Psoas muscle (tissue), 8 donors: Measurements from ENCODE around the gene IQSEC3. TPM values are rescaled to one million over a fixed set of nuclear protein-coding genes. Genes with fewer than 3 reads are reported as not detected.
A peak's percentile ranks its signal among the peaks of the same experiment; 100 is the strongest.

ENCODE experiments used
- ATAC-seq, 4 donors: fragments of 200-7000 bp; cut with Tn5 transposase; one replicate each; pipeline ENCODE4 v1.9.1; 2020; ENCODE audit warnings: moderate library complexity in 3 of 4, mild to moderate bottlenecking in 2 of 4
- DNase-seq, 2 donors: peaks; one replicate each; pipeline ENCODE4 v3.0.0-alpha.2; 2020
- H3K27ac ChIP-seq: fragments of 200-600 bp; one replicate; pipeline ENCODE4 v1.8.0; 2022
- H3K27me3 ChIP-seq, 3 donors: fragments of 200-600 bp in 1 of 3; one replicate each; pipeline versions ENCODE4 v1.6.1 to v1.8.0; 2013 to 2022; ENCODE audit warnings: low read length in 2 of 3, mild to moderate bottlenecking in 2 of 3, moderate library complexity in 1 of 3; ENCODE audit not compliant: insufficient read depth in 3 of 3
- H3K36me3 ChIP-seq, 2 donors: fragments of 200-600 bp in 1 of 2; one replicate each; pipeline versions ENCODE4 v1.6.1 to v1.8.0; 2013 to 2022; ENCODE audit warnings: low read depth in 1 of 2, mild to moderate bottlenecking in 1 of 2, moderate library complexity in 1 of 2; ENCODE audit not compliant: insufficient read depth in 1 of 2
- H3K4me1 ChIP-seq: fragments of 200-600 bp; one replicate; pipeline ENCODE4 v1.8.0; 2022
- H3K4me3 ChIP-seq: fragments of 200-600 bp; one replicate; pipeline ENCODE4 v1.8.0; 2022; ENCODE audit warnings: mild to moderate bottlenecking
- H3K9me3 ChIP-seq: fragments of 200-600 bp; one replicate; pipeline ENCODE4 v1.8.0; 2022
- WGBS, 3 donors: extraction: QIAGEN DNeasy Blood & Tissue Kit; methylation state at CpG; one replicate each; pipeline versions ENCODE4 v1.1.6 to v1.1.7; 2013; 5-methylcytosine and 5-hydroxymethylcytosine counted together
- intact Hi-C, 2 donors: fragments of 100-400 bp; cut with DNase I; formaldehyde crosslinking; loops; one replicate each; pipeline versions ENCODE4 v1.11.0 to v1.14.2; 2022
- polyA plus RNA-seq, 3 donors: library from polyadenylated mRNA; stranded (reverse); fragments of 200-250 nt; gene quantifications; one replicate each; pipeline ENCODE4 v1.2.3, GENCODE V29; 2013
- total RNA-seq, 4 donors: library from RNA; stranded (reverse); fragmentation: NEBNext Ultra II Directional in 2 of 4; extraction: Animal tissue kit (Norgen Biotek cat#: 25700) in 2 of 4; gene quantifications; one replicate each; pipeline versions ENCODE4 v1.2.1 to v1.2.4, GENCODE V29; 2021 to 2023
- TF ChIP-seq, protein P1 (sequence below): fragments of 200-600 bp; IDR thresholded peaks from one replicate; pipeline ENCODE4 v1.8.0; 2022; ENCODE audit warnings: antibody characterized with exemption
- donor health status: healthy with polysubstance abuse.
- donor health status: DM: no; HTN: no; CAD: no; lungs with moderate emphysema.
- donor health status: Bipolar disorder and iron deficiency.
- donor health status: healthy.
- donor health status: DM: yes; HTN: yes; CAD: no.
- donor health status: DM: no; HTN: no; CAD: no.
- donor health status: DM: no; HTN: no; CAD: no.
- donor health status: DM: yes; HTN: yes; CAD: no.

IQSEC3 gene
- total and polyA plus RNA-seq, 7 donors = 0.23 to 1.8 (median 0.58) TPM

DNA sequence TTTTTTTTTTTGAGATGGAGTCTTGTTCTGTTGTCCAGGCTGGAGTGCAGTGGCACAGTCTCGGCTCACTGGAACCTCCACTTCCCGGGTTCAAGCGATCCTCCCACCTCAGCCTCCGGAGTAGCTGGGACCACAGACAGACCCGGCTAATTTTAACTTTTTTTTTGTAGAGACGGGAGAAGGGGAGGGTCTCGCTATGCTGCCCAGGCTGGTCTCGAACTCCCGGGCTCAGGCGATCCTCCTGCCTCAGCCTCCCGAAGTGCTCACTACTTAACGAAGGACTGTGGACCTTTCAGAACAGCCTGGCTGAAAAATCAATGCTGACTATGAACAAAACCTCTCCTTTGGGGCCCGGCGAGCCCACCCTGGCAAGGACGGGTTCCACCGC, 136.5 kb downstream of the IQSEC3 start:
- Histone ChIP-seq H3K4me3 (peak overlapping the region; percentile 65), H3K9me3 (no peaks in the 10 kb centered on the region), H3K27ac (no peak overlapping the region), H3K4me1 (peaks cover 17% of the 10 kb centered on the region), H3K36me3 (no peaks in the 10 kb centered on the region), H3K27me3 (peaks cover 0 to 2% (median 0%) of the 10 kb centered on the region in 3 donors)
- TF ChIP-seq, protein P1, sequence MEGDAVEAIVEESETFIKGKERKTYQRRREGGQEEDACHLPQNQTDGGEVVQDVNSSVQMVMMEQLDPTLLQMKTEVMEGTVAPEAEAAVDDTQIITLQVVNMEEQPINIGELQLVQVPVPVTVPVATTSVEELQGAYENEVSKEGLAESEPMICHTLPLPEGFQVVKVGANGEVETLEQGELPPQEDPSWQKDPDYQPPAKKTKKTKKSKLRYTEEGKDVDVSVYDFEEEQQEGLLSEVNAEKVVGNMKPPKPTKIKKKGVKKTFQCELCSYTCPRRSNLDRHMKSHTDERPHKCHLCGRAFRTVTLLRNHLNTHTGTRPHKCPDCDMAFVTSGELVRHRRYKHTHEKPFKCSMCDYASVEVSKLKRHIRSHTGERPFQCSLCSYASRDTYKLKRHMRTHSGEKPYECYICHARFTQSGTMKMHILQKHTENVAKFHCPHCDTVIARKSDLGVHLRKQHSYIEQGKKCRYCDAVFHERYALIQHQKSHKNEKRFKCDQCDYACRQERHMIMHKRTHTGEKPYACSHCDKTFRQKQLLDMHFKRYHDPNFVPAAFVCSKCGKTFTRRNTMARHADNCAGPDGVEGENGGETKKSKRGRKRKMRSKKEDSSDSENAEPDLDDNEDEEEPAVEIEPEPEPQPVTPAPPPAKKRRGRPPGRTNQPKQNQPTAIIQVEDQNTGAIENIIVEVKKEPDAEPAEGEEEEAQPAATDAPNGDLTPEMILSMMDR = no peak
- WGBS, 3 donors = 49 to 68% (median 60%) methylated on average over 16 of the region's 16 CpGs
- DNase-seq = no peak
- no peak for ATAC-seq
- intact Hi-C loops = no loop called here

DNA sequence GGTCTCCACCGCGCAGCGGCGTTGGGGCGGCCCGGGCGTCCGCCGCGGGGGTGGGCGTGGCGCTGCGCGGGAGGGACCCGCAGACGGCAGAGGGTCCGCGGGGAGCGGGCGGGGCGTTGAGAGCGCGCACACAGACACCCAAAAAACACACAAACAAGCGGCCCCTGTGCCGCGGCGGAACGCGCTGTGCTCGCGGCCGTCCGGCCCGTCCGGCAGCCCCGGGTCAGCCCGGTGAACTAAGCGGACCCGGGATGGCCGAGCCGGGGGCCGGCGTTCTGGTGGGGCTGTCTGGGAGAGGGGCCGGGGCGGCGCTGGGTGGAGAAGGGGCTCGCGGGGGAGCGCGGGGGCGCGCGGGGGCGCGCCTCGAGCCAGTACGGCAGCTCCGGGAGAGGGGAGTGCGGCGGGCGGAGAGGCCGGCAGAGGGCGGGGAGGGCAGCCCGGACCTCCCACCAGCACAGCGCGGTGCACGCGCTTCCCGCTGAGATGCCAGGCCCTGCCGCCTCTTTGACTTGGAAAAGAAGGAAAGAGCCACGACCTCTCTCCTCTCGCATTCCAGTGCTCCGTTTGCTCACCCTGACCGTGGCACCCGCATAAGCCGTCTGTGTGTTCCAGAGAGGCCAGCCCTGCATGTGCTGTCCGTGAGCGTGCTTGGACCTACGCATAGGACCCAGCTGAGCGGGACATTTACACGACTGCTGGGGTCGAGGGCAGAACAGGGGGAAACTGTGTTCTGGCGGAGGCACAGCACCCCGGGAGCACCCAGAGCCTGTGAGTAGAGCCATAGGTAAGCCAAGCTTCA, 137.1 kb downstream of the IQSEC3 start:
- no peaks in the 10 kb centered on the region for H3K9me3 ChIP-seq
- WGBS, 3 donors = 8 to 19% (median 18%) methylated on average over 31 to 84 of the region's 84 CpGs
- ATAC-seq (peak; percentile 38 to 61 (median 49)), DNase-seq (peak in 1 of 2 donors; percentile 73)
- H3K4me1 ChIP-seq = peaks cover 17% of the 10 kb centered on the region
- peaks cover 0 to 2% (median 0%) of the 10 kb centered on the region in 3 donors for H3K27me3 ChIP-seq
- intact Hi-C loops = no loop called here
- H3K36me3 ChIP-seq = no peaks in the 10 kb centered on the region
- no peak overlapping the region for H3K27ac ChIP-seq
- TF ChIP-seq, protein P1 = peak; percentile 11
- peak overlapping the region; percentile 65 for H3K4me3 ChIP-seq

GRCh38 chr12:204261-204678, 137.7 kb downstream of the IQSEC3 start:
- intact Hi-C loops = no loop called here
- Histone ChIP-seq H3K4me1 (peaks cover 17% of the 10 kb centered on the region), H3K4me3 (peak overlapping the region; percentile 65), H3K9me3 (no peaks in the 10 kb centered on the region), H3K27ac (no peak overlapping the region), H3K27me3 (peaks cover 0 to 2% (median 0%) of the 10 kb centered on the region in 3 donors), H3K36me3 (no peaks in the 10 kb centered on the region)
- DNase-seq (no peak), ATAC-seq (no peak)
- TF ChIP-seq, protein P1 = no peak
- 81 to 85% (median 81%) methylated on average over 11 of the region's 11 CpGs for WGBS, 3 donors

DNA sequence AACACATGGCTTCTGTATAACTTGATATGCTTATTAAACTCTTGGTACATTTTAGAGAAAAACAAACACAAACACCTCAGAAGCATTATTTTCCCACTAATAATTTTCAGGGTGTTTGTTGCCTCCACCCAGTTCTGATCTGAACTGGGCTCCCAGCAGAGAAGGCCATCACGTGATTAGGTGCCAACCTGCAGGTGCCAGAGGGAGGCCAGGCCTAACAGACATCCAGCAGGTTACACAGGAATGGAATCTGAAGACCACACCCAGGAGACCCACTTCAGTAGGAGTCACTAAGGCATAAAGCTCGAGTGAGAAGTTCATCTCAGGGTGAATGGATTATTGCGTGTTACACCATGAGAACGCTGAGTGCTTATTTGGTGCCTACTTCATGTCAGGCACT, 138.5 kb downstream of the IQSEC3 start:
- H3K4me1 ChIP-seq = peaks cover 17% of the 10 kb centered on the region
- H3K27ac ChIP-seq = no peak overlapping the region
- no peak for DNase-seq
- intact Hi-C loops = no loop called here
- ATAC-seq = no peak
- WGBS, 3 donors = 83 to 90% (median 85%) methylated on average over 4 of the region's 4 CpGs
- TF ChIP-seq, protein P1 = no peak
- H3K27me3 ChIP-seq = peaks cover 0 to 2% (median 0%) of the 10 kb centered on the region in 3 donors
- H3K36me3 ChIP-seq = no peaks in the 10 kb centered on the region
- no peaks in the 10 kb centered on the region for H3K9me3 ChIP-seq
- no peak overlapping the region for H3K4me3 ChIP-seq
